CD4-positive, alpha-beta T cell treated with Interferon gamma for 1 hour (primary cell): Measurements from ENCODE around the gene PROM2.
"Not testable (repeated sequence)": the region's sequence is repeated elsewhere in the genome, so short reads cannot be mapped to it uniquely, and the experiment has no call there.

ENCODE experiments used
- DNase-seq: peaks from one replicate; pipeline ENCODE4 v3.0.0-alpha.2; 2020

Gene PROM2

DNA sequence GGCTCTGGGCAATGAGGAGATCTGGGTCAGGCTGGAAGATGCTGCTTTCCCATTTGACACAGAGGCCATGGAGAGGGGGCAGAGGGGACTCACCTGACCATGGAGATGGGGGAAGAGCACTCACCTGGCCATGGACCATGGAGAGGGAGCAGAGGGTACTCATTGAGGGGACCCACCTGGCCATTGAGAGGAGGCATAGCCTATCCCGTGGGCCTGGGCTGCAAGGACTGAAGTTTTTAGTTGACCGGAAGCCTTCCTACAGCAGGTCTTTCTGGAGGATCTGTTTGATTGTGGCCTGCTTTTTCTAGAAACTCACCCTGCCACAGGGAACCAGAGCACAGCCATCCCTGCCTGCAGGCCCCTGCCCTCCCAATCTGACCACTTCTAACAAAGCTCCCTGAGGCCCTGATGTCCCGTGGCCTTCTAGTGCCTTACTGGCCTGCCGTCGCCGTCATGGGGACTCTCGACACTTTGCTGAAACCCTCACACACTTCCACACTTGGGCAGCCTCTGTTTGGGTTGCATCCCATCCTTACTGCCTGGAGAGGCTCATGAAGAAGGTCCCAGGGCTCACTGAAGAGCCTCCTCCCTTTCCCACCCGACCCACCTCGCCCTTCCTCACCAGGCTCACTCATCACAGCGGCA is 5.1 kb upstream of the PROM2 start:
- DNase-seq = no peak

DNA sequence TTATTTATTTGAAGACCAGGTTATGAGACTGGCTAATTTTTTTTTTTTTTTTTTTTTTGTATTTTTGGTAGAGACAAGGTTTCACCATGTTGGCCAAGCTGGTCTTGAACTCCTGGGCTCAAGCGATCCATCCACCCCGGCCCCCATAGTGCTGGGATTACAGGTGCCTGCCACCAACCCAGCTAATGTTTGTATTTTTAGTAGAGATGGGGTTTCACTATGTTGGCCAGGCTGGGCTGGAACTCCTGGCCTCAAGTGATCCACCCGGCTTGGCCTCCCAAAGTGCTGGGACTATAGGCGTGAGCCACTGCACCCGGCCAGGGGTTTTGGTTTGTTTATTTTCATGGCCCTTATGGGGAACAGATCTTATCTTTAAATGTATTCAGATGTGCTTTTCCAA is 4.5 kb upstream of the PROM2 start:
- DNase-seq = not testable (repeated sequence)

- DNase-seq = no peak
Observed at GRCh38 chr2:95270541-95271081, 3.6 kb upstream of the PROM2 start.

DNA sequence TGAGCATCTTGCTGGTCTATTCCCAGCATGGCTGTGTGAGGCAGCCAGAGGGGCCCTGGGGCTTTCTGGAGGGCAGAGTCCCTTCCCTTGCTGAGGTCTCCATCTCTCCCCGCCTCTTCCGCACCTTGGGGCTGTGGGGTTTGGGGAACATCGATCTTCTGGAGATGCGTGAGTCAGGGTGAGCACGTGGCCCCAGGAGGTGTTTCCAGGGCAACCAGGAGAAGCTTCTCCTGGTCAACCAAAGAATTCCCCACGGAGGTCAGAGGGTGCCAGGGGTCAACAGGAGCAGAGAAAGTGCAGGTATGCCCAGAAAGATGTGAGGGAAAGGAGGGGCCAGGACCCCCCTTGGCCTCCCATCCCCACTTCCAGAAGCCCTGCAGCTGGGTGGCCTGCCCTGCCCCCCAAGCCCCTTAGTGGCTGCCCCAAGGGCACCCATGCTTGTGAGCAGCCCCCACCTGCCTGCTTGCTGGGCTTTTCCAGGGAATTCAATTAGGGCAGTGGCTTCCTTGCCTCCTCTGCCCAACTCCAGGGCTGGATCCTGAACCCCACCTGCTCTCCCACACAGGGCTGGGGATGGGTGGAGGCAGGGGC is 2.8 kb upstream of the PROM2 start:
- no peak for DNase-seq

GRCh38 chr2:95272299-95272751 is 1.9 kb upstream of the PROM2 start:
- DNase-seq = no peak

GRCh38 chr2:95272781-95273180 is 1.5 kb upstream of the PROM2 start:
- no peak for DNase-seq

DNA sequence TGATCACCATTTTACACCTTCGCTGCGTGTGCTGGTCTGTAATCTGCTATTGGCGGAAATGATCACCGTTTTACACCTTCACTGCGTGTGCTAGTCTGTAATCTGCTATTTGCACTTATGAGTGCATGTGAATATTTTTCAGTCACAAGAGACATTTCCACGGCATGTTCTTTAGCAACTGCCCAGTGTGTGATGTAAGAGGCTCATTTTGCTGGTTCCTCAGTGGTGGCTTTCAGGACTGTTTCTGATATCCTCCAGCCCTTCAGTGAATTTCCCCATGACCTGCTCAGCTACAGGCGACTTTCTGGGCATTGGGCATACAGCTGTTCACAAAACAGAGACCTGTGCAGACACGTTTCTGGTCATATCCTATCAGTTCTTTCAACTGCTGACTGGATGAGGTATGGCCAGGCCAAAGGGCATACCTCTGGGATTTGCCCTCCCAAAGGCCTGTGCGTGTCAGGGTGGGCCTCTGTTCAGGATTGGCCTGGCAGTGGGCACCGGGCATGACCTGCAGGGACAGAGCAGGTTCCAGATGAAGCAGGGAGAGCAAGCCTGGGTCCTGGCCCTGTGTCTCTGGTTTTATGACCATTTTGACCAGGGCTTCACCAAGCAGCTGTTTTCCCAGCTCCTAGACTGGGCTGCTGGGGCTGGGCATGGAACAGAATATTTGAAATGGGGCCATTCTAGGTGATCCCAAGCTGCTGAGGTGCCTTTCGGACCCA is 521 bp upstream of the PROM2 start:
- no peak for DNase-seq

GRCh38 chr2:95275151-95275515 is 884 bp downstream of the PROM2 start:
- DNase-seq = no peak

DNA sequence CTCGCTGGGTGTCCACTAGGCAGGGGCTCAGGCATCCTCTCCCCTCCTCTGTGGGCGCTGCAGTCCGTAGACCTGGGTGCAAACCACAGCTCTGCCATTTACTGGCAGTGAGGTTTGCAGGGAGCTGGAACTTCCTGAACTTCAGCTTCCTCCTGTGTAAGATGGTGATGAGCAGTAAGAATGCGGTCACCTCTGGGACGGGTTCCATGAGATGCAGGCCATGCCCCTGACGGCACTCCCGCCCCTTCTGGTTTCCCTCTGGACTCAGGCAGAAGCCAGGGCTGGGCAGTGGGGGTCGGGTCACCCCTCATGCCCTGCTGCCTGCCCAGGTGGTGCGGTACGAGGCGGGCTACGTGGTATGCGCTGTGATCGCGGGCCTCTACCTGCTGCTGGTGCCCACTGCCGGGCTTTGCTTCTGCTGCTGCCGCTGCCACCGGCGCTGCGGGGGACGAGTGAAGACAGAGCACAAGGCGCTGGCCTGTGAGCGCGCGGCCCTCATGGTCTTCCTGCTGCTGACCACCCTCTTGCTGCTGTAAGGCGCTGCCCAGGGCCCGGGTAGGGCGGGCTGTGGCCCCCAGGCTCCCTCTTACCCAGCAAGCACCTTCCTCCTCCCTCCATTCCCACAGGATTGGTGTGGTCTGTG is 1.5 kb downstream of the PROM2 start:
- no peak for DNase-seq

GRCh38 chr2:95276244-95276887 is 2.1 kb downstream of the PROM2 start:
- no peak for DNase-seq

DNA sequence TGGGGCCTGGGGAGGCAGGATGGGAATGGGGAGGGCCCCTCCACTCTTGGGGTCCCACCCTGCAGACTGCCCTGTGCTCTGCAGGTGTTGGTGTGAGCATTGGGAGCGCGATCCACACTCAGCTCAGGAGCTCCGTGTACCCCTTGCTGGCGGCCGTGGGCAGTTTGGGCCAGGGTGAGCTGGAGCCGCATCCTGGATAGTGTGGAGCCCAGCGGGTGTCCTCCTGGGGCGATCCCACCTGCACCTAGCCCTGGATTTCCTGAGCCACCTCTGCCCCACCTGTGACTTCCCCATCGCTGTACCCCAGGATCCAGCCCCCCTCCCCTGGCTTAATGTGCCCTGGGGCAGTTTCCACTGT is 2.6 kb downstream of the PROM2 start:
- DNase-seq = no peak

DNA sequence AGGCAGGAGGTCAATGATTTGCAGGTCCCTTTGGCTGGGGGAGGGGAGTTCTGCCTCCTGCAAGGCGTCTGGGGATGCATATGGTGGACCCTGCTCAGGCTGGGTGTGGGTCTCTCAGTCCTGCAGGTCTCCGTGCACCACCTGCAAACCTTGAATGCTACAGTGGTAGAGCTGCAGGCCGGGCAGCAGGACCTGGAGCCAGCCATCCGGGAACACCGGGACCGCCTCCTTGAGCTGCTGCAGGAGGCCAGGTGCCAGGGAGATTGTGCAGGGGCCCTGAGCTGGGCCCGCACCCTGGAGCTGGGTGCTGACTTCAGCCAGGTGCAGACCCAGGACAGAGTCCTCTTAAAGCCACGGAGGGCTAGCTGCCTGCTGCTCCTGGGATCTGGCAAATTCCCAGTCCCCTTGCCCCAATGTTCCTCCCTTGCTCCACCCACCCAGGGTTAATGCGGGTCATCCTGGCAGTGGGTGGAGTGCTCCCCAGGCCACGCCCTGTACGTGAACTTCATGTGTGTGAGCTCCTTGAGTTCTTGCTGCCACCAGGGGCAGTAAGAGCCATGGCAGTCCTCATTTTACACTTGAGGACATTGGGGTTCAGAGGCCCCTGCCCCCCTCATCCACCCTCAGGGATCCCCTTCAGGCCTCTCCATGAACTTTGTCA is 3.1 kb downstream of the PROM2 start:
- no peak for DNase-seq

- no peak for DNase-seq
Observed at GRCh38 chr2:95278051-95278471, 3.8 kb downstream of the PROM2 start.

DNA sequence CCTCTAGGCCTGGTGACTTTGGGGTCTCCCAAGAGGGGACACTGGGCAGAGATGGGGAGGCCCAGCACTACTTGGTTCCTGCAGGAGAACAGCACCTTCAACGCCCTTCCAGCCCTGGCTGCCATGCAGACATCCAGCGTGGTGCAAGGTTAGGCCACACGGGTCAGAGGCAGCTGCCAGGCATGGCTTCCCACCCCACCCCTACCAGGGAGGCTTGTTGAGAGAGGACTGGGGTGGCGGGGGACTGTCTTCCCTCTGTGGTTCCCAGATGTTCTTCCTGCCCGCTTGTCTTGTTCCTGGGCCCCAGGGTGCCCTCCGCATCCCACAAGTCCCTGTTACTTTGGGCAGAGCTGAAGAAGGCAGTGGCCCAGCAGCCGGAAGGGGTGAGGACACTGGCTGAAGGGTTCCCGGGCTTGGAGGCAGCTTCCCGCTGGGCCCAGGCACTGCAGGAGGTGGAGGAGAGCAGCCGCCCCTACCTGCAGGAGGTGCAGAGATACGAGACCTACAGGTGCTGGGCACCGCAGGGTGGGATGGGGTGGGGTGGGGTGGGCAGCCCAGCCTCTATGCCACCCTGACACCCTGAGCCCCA is 4.5 kb downstream of the PROM2 start:
- DNase-seq = no peak

DNA sequence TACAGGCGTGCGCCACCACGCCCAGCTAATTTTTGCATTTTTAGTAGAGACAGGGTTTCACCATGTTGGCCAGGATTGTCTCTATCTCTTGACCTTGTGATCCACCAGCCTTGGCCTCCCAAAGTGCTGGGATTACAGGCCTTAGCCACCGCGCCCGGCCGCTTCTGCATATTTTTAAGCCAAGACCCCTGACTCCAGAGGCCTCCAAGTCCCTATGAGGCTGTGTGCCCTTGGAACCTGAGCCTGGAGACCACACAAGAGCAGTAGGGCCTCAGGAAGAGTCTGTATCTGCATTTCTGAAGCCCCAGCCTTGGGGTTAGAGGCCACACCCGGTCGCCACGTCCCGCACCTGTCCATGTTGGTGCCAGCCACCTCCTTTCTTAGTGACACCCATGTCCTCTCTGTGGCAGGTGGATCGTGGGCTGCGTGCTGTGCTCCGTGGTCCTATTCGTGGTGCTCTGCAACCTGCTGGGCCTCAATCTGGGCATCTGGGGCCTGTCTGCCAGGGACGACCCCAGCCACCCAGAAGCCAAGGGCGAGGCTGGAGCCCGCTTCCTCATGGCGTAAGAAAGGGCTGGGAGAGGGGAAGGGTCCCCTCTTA is 5.3 kb downstream of the PROM2 start:
- DNase-seq = no peak

DNA sequence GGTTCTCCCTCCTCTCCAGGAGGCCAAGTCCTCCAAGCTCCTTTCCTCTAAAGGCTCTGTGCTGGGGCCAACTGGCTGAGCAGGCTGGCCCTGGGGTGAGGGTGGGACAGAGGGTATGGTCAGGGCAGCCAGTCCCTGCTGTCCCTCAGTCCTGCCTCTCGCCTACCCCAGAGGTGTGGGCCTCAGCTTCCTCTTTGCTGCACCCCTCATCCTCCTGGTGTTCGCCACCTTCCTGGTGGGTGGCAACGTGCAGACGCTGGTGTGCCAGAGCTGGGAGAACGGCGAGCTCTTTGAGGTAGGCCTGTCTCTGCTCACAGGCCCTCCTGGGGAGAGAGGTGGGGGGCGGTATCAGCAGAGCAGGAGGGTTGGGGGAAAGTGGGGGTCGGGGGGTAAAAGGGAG is 6.8 kb downstream of the PROM2 start:
- DNase-seq = no peak

DNA sequence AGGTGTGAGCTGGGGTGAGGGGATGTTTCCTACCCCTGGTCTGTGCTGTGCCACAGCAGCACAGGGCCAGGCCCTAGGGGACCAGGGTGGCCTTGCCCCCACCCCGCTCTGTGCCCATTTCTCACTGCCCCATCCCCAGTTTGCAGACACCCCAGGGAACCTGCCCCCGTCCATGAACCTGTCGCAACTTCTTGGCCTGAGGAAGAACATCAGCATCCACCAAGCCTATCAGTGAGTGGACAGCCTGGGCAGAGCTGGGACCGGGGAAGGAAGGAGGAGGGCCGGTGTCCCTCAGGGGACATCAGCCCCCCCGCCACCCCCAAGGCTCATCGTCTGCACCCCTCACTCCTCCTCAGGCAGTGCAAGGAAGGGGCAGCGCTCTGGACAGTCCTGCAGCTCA is 7.5 kb downstream of the PROM2 start:
- DNase-seq = no peak

DNA sequence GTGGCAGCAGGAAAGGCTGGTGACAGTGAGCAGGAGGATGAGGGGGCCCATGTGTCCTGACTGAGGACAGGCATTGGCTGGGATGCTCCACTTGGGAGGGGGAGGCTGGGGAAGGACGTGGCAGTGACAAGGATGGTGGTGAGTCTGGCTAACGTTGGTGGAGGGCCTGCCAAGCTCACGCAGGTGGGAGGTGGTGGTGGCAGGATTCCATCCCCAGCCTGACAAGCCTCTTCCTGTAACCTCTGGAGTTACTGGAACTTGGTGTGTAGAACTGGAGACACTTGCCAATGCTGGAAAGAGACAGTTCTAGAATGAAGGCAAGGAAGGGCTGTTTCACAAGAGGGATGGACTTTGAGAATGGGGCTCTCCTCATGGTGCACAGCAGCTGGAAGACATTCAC is 8.2 kb downstream of the PROM2 start:
- DNase-seq = no peak

GRCh38 chr2:95283562-95283961 is 9.3 kb downstream of the PROM2 start:
- no peak for DNase-seq

GRCh38 chr2:95284886-95285541 is 10.8 kb downstream of the PROM2 start:
- DNase-seq = no peak

DNA sequence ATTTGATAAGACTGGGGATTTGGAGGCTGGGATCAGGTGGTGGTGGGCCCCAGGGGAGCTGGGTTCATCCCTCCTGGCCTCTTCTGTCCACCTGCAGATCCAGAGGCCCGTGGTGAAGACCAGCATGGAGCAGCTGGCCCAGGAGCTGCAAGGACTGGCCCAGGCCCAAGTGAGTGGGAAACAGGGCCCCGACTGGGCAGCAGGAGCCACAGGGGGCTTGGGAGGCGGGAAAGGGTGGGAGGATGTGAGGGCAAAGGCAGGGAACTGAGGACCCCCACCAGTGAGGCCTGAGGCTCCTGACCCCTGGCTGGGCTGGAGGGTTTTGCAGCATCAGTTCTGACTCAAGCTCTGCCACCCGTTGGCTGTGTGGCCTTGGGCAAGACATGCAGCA is 11.3 kb downstream of the PROM2 start:
- DNase-seq = no peak
